GM21447 (cell line): ENCODE measurements around the gene CASP8AP2.
"Not testable (repeated sequence)": the region's sequence is repeated elsewhere in the genome, so short reads cannot be mapped to it uniquely, and the experiment has no call there.

Experiments
- ATAC-seq: cut with Tn5 transposase; IDR thresholded peaks from one replicate; pipeline ENCODE4 v1.9.1; 2021; ENCODE audit not compliant: unreplicated experiment

The CASP8AP2 gene

GRCh38 chr6:89819336-89820130 lies 10.1 kb upstream of the CASP8AP2 start, which contains the start of gene MDN1:
Gene MDN1, minus strand, starts transcription at chr6:89819794. Its CDS starts 187 bp downstream, at chr6:89819607.
- ATAC-seq: peak; percentile 94

GRCh38 chr6:89826029-89826528 lies 3.6 kb upstream of the CASP8AP2 start:
- ATAC-seq: no peak

- ATAC-seq: not testable (repeated sequence)
These were observed 1.1 kb upstream of the CASP8AP2 start for GRCh38 chr6:89828475-89828987.

GRCh38 chr6:89828988-89829471 lies 650 bp upstream of the CASP8AP2 start:
- ATAC-seq: peak; percentile 37

- ATAC-seq: no peak
These were observed 610 bp downstream of the CASP8AP2 start for GRCh38 chr6:89830170-89830809.

- ATAC-seq: peak; percentile 95
These were observed 5.5 kb downstream of the CASP8AP2 start for GRCh38 chr6:89834884-89835792.

GRCh38 chr6:89836639-89837222 lies 7.1 kb downstream of the CASP8AP2 start:
- ATAC-seq: no peak

- no peak for ATAC-seq
These were observed 10.9 kb downstream of the CASP8AP2 start for GRCh38 chr6:89840538-89840937.

- no peak for ATAC-seq
These were observed 12.5 kb downstream of the CASP8AP2 start for GRCh38 chr6:89842228-89842627.

- no peak for ATAC-seq
These were observed 13.4 kb downstream of the CASP8AP2 start for GRCh38 chr6:89843070-89843469.

GRCh38 chr6:89847513-89847912 lies 17.8 kb downstream of the CASP8AP2 start:
- not testable (repeated sequence) for ATAC-seq

GRCh38 chr6:89853068-89853467 lies 23.4 kb downstream of the CASP8AP2 start:
- ATAC-seq: no peak

- ATAC-seq: no peak
These were observed 28.4 kb downstream of the CASP8AP2 start for GRCh38 chr6:89858041-89858440.

GRCh38 chr6:89859744-89860143 lies 30.1 kb downstream of the CASP8AP2 start:
- ATAC-seq: peak; percentile 67

GRCh38 chr6:89862273-89862672 lies 32.6 kb downstream of the CASP8AP2 start:
- ATAC-seq: peak; percentile 65

- ATAC-seq: peak; percentile 10
These were observed 33.0 kb downstream of the CASP8AP2 start for GRCh38 chr6:89862698-89863097.

GRCh38 chr6:89866024-89866678 lies 36.5 kb downstream of the CASP8AP2 start:
- ATAC-seq: no peak

GRCh38 chr6:89873721-89874120 lies 44.0 kb downstream of the CASP8AP2 start:
- ATAC-seq: no peak

- no peak for ATAC-seq
These were observed 44.8 kb downstream of the CASP8AP2 start for GRCh38 chr6:89874438-89874837.
